Measurements from ENCODE around the gene OR14A16. TPM values are rescaled to one million over a fixed set of nuclear protein-coding genes. Genes with fewer than 3 reads are reported as not detected.

Gene OR14A16
- total RNA-seq (2012; rRNA removed), result not detected in 2 replicates
- not detected in 2 replicates for polyA plus RNA-seq (2012; rRNA removed)
- not detected in 2 replicates for polyA plus RNA-seq (2012; cell fraction: cytosol; rRNA removed)
- not detected in 2 replicates for polyA plus RNA-seq (2012; cell fraction: nucleus; rRNA removed; ENCODE audit: low replicate concordance)
- Bru-seq, nascent RNA, result not detected
- not detected for BruChase-seq, experiment 1, labeled RNA remaining after a 6-hour chase
- not detected for BruChase-seq, experiment 2, labeled RNA remaining after a 2-hour chase
- long read RNA-seq, result 0 reads

- intact Hi-C loops (cut with micrococcal nuclease), result no loop called here
- H3K18ac ChIP-seq (ENCODE audit: low read depth, low read length), result no peak within 1 kb of the TSS
- no peak within 1 kb of the TSS for H4K8ac ChIP-seq (ENCODE audit: low read depth in 2 of 2, low read length in 2 of 2)
- peaks cover 5% of the 10 kb centered on the region for H3K9me3 ChIP-seq (ENCODE audit: control insufficient read depth, insufficient read depth, low read length)
- no peak within 1 kb of the TSS for H3K27ac ChIP-seq (ENCODE audit: insufficient read depth, low read length)
- no peak within 1 kb of the TSS for H2BK5ac ChIP-seq (ENCODE audit: low read depth, low read length, poor library complexity, severe bottlenecking)
- no peaks in the 10 kb centered on the region for H3K36me3 ChIP-seq (ENCODE audit: control insufficient read depth, insufficient read depth, low read length)
- no peak within 1 kb of the TSS for H2AFZ ChIP-seq (replicated peaks; ENCODE audit: low read length, poor library complexity)
- no peaks in the 10 kb centered on the region for H4K20me1 ChIP-seq (ENCODE audit: insufficient read depth, low read length)
- CTCF ChIA-PET, result interaction anchor here (1.2 kb wide), 1 partner anchor 17 kb away, joined by 3 read pairs; no protein-coding TSS in a partner anchor
- no peak within 1 kb of the TSS for H3K4me2 ChIP-seq (ENCODE audit: low read depth, low read length)
- H3K79me1 ChIP-seq (ENCODE audit: low read depth in 1 of 2, low read length in 2 of 2), result no peaks in the 10 kb centered on the region
- H3K23ac ChIP-seq (ENCODE audit: low read depth, low read length), result no peak within 1 kb of the TSS
- in situ Hi-C loops (cut with MboI; ENCODE audit: low sequenced_read_pairs), result no loop called here
- H3K27me3 ChIP-seq (ENCODE audit: control insufficient read depth, insufficient read depth, low read length), result no peaks in the 10 kb centered on the region
- 40% methylated on average over 1 of the region's 6 CpGs; no CpG with 5 or more reads in 1 of the 2 experiments for WGBS, 2 experiments (ENCODE audit: extremely low coverage in 2 of 2, insufficient read length in 1 of 2)
- no peak within 1 kb of the TSS for H3K4me3 ChIP-seq (ENCODE audit: insufficient read depth, low read depth, low read length)
- no peak within 1 kb of the TSS for H2AK5ac ChIP-seq (ENCODE audit: low read depth, low read length)
- no peaks in the 10 kb centered on the region for H3K9me1 ChIP-seq (ENCODE audit: insufficient read depth, low read length)
- no peak within 1 kb of the TSS for H3K4ac ChIP-seq (ENCODE audit: low read depth, low read length)
- H2BK20ac ChIP-seq (ENCODE audit: low read depth, low read length), result no peak within 1 kb of the TSS
- POLR2A ChIA-PET (ENCODE audit: unreplicated experiment), result no interaction called here
- BruUV-seq (replicated peaks), result no TSS peak
- no peak within 1 kb of the TSS for H2BK120ac ChIP-seq (ENCODE audit: low read depth, low read length)
- no peak within 1 kb of the TSS for H4K91ac ChIP-seq (ENCODE audit: insufficient read depth, low read depth, low read length)
- H3K9ac ChIP-seq (ENCODE audit: low read depth, low read length), result no peak within 1 kb of the TSS
- H2BK15ac ChIP-seq (ENCODE audit: low read depth, low read length), result no peak within 1 kb of the TSS
- dilution Hi-C loops (cut with HindIII; ENCODE audit: low sequenced_read_pairs, unreplicated experiment), result no loop called here
- no peaks in the 10 kb centered on the region for H3K4me1 ChIP-seq (ENCODE audit: control insufficient read depth, insufficient read depth, low read length)
- ATAC-seq (ENCODE audit: low read depth), result no peak
- DNase-seq, result no peak
- H4K5ac ChIP-seq (ENCODE audit: low read depth, low read length), result no peak within 1 kb of the TSS
- no peak within 1 kb of the TSS for H3K56ac ChIP-seq (ENCODE audit: extremely low read depth, insufficient read depth, low read length)
- H2AK9ac ChIP-seq (replicated peaks; ENCODE audit: low read depth, low read length, poor library complexity), result no peak within 1 kb of the TSS
- TF ChIP-seq BHLHE40 (IDR thresholded peaks at IDR 0.05; ENCODE audit: low read depth, low read length), result no peak
- no peak for TF ChIP-seq RAD21 (IDR thresholded peaks at IDR 0.05; ENCODE audit: low read length)
- no peak for TF ChIP-seq SMC3 (IDR thresholded peaks at IDR 0.05; ENCODE audit: low read depth, low read length)
- no peak for TF ChIP-seq NFE2L2 (IDR thresholded peaks at IDR 0.05; ENCODE audit: low read depth, low read length)
- TF ChIP-seq CHD1 (IDR thresholded peaks at IDR 0.05; ENCODE audit: low read depth, low read length), result no peak
- no peak for TF ChIP-seq RCOR1 (IDR thresholded peaks at IDR 0.05; ENCODE audit: insufficient replicate concordance, low read length)
- no peak for TF ChIP-seq ELK1 (IDR thresholded peaks at IDR 0.05; ENCODE audit: borderline replicate concordance, low read depth, low read length)
- no peak for TF ChIP-seq POLR2A (IDR thresholded peaks at IDR 0.05; ENCODE audit: low read depth, low read length)
- TF ChIP-seq CEBPB (IDR thresholded peaks at IDR 0.05; ENCODE audit: low read depth, low read length), result no peak
- no peak for TF ChIP-seq USF2 (IDR thresholded peaks at IDR 0.05; ENCODE audit: low read depth, low read length)
- TF ChIP-seq RFX5 (IDR thresholded peaks at IDR 0.05; ENCODE audit: low read depth, low read length), result no peak
- no peak for TF ChIP-seq MAZ (IDR thresholded peaks at IDR 0.05; ENCODE audit: borderline replicate concordance, low read depth, low read length)
- no peak for TF ChIP-seq MXI1 (IDR thresholded peaks at IDR 0.05; ENCODE audit: borderline replicate concordance, low read depth, low read length)
- no peak for TF ChIP-seq MAFK (IDR thresholded peaks at IDR 0.05; ENCODE audit: low read depth, low read length)
- no peak for TF ChIP-seq FOS (IDR thresholded peaks at IDR 0.05; ENCODE audit: low read depth, low read length)
- TF ChIP-seq CTCF (conservative IDR thresholded peaks at IDR 0.05; ENCODE audit: low read depth, low read length), result no peak
- no peak within 1 kb of the TSS for H3K14ac ChIP-seq (replicated peaks; ENCODE audit: low read depth, low read length)
These were observed at the start of gene OR14A16 for GRCh38 chr1:247824023-247824422. Gene OR14A16, minus strand, starts transcription at chr1:247824119. Its CDS starts 8,390 bp downstream, at chr1:247815729.

All from IMR-90 (cell line).